NB4 (cell line): ENCODE results near the gene SORD.
"Not testable (repeated sequence)": the region's sequence is repeated elsewhere in the genome, so short reads cannot be mapped to it uniquely, and the experiment has no call there.

Experiments
- DNase-seq: peaks from one replicate; pipeline ENCODE4 v3.0.0; 2010; ENCODE audit warnings: low read depth
- H3K4me3 ChIP-seq: one replicate; pipeline ENCODE4 v1.5.1; 2011; ENCODE audit warnings: mild to moderate bottlenecking, low read depth, low read length, moderate library complexity
- CTCF ChIP-seq: IDR thresholded peaks from one replicate; pipeline ENCODE4 v1.5.1; 2012; ENCODE audit warnings: low read depth, low read length
- MAX ChIP-seq: IDR thresholded peaks from 2 replicates; pipeline ENCODE4 v1.6.1; 2011; ENCODE audit warnings: low read depth, low read length
- MYC ChIP-seq: IDR thresholded peaks from 2 replicates; pipeline ENCODE4 v1.6.1; 2011; ENCODE audit warnings: low read depth, low read length
- POLR2A ChIP-seq: IDR thresholded peaks from 2 replicates; pipeline ENCODE4 v1.6.1; 2011; ENCODE audit warnings: mild to moderate bottlenecking; ENCODE audit not compliant: insufficient read length; ENCODE audit errors: extremely low read depth

The SORD gene

GRCh38 chr15:45097466-45097865 lies 74.5 kb downstream of the SORD start:
- DNase-seq = no peak
- no peak overlapping the region for H3K4me3 ChIP-seq
- TF ChIP-seq POLR2A = no peak
- TF ChIP-seq MYC = no peak
- no peak for TF ChIP-seq MAX
- TF ChIP-seq CTCF = no peak

- no peak overlapping the region for H3K4me3 ChIP-seq
- DNase-seq = no peak
- no peak for TF ChIP-seq POLR2A
- TF ChIP-seq CTCF = no peak
- TF ChIP-seq MYC = no peak
- TF ChIP-seq MAX = no peak
Observed at GRCh38 chr15:45099549-45100165, 76.7 kb downstream of the SORD start.

- no peak overlapping the region for H3K4me3 ChIP-seq
- no peak for DNase-seq
- TF ChIP-seq CTCF = no peak
- no peak for TF ChIP-seq MYC
- no peak for TF ChIP-seq POLR2A
- TF ChIP-seq MAX = no peak
Observed at GRCh38 chr15:45100884-45101625, 78.1 kb downstream of the SORD start.

- DNase-seq = no peak
- TF ChIP-seq CTCF (no peak), POLR2A (no peak), MYC (no peak), MAX (no peak)
- no peak overlapping the region for H3K4me3 ChIP-seq
Observed at GRCh38 chr15:45101749-45102148, 78.8 kb downstream of the SORD start.

- no peak for DNase-seq
- TF ChIP-seq MAX (no peak), CTCF (no peak), POLR2A (no peak), MYC (no peak)
- H3K4me3 ChIP-seq = no peak overlapping the region
Observed at GRCh38 chr15:45102226-45102625, 79.2 kb downstream of the SORD start.

- not testable (repeated sequence) for DNase-seq, H3K4me3 ChIP-seq
Observed at GRCh38 chr15:45104170-45104569, 81.2 kb downstream of the SORD start.
